IMR-90 (cell line): ENCODE results near the gene SLC29A1. TPM values are rescaled to one million over a fixed set of nuclear protein-coding genes. Genes with fewer than 3 reads are reported as not detected.

Experiments
- ATAC-seq: fragments of 200-7000 bp; cut with Tn5 transposase; 2 replicates; pipeline ENCODE4 v1.9.1; 2020; ENCODE audit warnings: low read depth, mild to moderate bottlenecking, moderate library complexity
- BruUV-seq: library from RNA; stranded (reverse); fragments of 400-500 nt; replicated peaks from 2 replicates; lab custom pipeline; 2021; lab: Mats Ljungman, UMichigan
- CTCF ChIA-PET: fragments of 300-600 bp; formaldehyde crosslinking; extraction: SDS; loops from one replicate; lab custom pipeline; 2021; ENCODE audit warnings: antibody characterized with exemption; lab: Yijun Ruan, JAX
- POLR2A ChIA-PET: fragments of 300-600 bp; sonication (Branson Sonifier 250); formaldehyde crosslinking; loops from one replicate; lab custom pipeline; 2022; ENCODE audit warnings: antibody characterized with exemption; ENCODE audit not compliant: unreplicated experiment; lab: Charles Lee
- DNase-seq: peaks from one replicate; pipeline ENCODE4 v3.0.0; 2013
- H2AFZ ChIP-seq: replicated peaks from 2 replicates; pipeline ENCODE3; 2013; ENCODE audit warnings: low read length, mild to moderate bottlenecking; ENCODE audit not compliant: poor library complexity
- H2AK5ac ChIP-seq: 2 replicates; pipeline ENCODE4 v1.6.1; 2013; ENCODE audit warnings: low read depth, low read length, inconsistent platforms
- H2AK9ac ChIP-seq: replicated peaks from 2 replicates; pipeline ENCODE3; 2013; ENCODE audit warnings: mild to moderate bottlenecking, low read depth, low read length, moderate library complexity; ENCODE audit not compliant: poor library complexity
- H2BK120ac ChIP-seq: 2 replicates; pipeline ENCODE4 v1.6.1; 2013; ENCODE audit warnings: low read depth, low read length, inconsistent platforms
- H2BK15ac ChIP-seq: 3 replicates; pipeline ENCODE4 v1.6.1; 2013; ENCODE audit warnings: low read depth, low read length, inconsistent platforms
- H2BK20ac ChIP-seq: 2 replicates; pipeline ENCODE4 v1.6.1; 2013; ENCODE audit warnings: low read depth, mild to moderate bottlenecking, inconsistent platforms, low read length, moderate library complexity
- H2BK5ac ChIP-seq: 2 replicates; pipeline ENCODE4 v1.6.1; 2013; ENCODE audit warnings: mild to moderate bottlenecking, low read depth, low read length, inconsistent platforms; ENCODE audit not compliant: poor library complexity, severe bottlenecking
- H3K14ac ChIP-seq: replicated peaks from 2 replicates; pipeline ENCODE4 v1.6.1; 2013; ENCODE audit warnings: low read depth, low read length, inconsistent platforms
- H3K18ac ChIP-seq: 2 replicates; pipeline ENCODE4 v1.6.1; 2013; ENCODE audit warnings: low read depth, low read length, control low read depth
- H3K23ac ChIP-seq: 2 replicates; pipeline ENCODE4 v1.6.1; 2013; ENCODE audit warnings: low read depth, low read length, inconsistent platforms
- H3K27ac ChIP-seq: 2 replicates; pipeline ENCODE4 v1.5.1; 2013; ENCODE audit warnings: mild to moderate bottlenecking, control low read depth, low read length; ENCODE audit not compliant: insufficient read depth
- H3K27me3 ChIP-seq: 2 replicates; pipeline ENCODE4 v1.6.1; 2013; ENCODE audit warnings: low read length; ENCODE audit not compliant: control insufficient read depth, insufficient read depth
- H3K36me3 ChIP-seq: 2 replicates; pipeline ENCODE4 v1.6.1; 2013; ENCODE audit warnings: low read length, mixed read lengths; ENCODE audit not compliant: control insufficient read depth, insufficient read depth
- H3K4ac ChIP-seq: 2 replicates; pipeline ENCODE4 v1.6.1; 2013; ENCODE audit warnings: low read depth, low read length, inconsistent platforms
- H3K4me1 ChIP-seq: 2 replicates; pipeline ENCODE4 v1.6.1; 2013; ENCODE audit warnings: low read length, mixed read lengths; ENCODE audit not compliant: control insufficient read depth, insufficient read depth
- H3K4me2 ChIP-seq: 2 replicates; pipeline ENCODE4 v1.6.1; 2013; ENCODE audit warnings: low read depth, mild to moderate bottlenecking, control low read depth, low read length, moderate library complexity
- H3K4me3 ChIP-seq: 2 replicates; pipeline ENCODE4 v1.5.1; 2013; ENCODE audit warnings: low read depth, mild to moderate bottlenecking, control low read depth, low read length, moderate library complexity; ENCODE audit not compliant: insufficient read depth
- H3K56ac ChIP-seq: 2 replicates; pipeline ENCODE4 v1.6.1; 2013; ENCODE audit warnings: low read length, inconsistent platforms; ENCODE audit not compliant: insufficient read depth; ENCODE audit errors: extremely low read depth
- H3K79me1 ChIP-seq, 2 experiments: 2 replicates each; pipeline ENCODE4 v1.6.1; 2013; ENCODE audit warnings: low read length in 2 of 2, inconsistent platforms in 1 of 2, low read depth in 1 of 2
- H3K9ac ChIP-seq: 2 replicates; pipeline ENCODE4 v1.6.1; 2013; ENCODE audit warnings: low read depth, low read length, control low read depth
- H3K9me1 ChIP-seq: 2 replicates; pipeline ENCODE4 v1.6.1; 2013; ENCODE audit warnings: low read length, inconsistent platforms; ENCODE audit not compliant: insufficient read depth
- H3K9me3 ChIP-seq: 2 replicates; pipeline ENCODE4 v1.6.1; 2013; ENCODE audit warnings: low read length; ENCODE audit not compliant: control insufficient read depth, insufficient read depth
- H4K20me1 ChIP-seq: 2 replicates; pipeline ENCODE4 v1.6.1; 2013; ENCODE audit warnings: low read length, inconsistent platforms; ENCODE audit not compliant: insufficient read depth
- H4K5ac ChIP-seq: 2 replicates; pipeline ENCODE4 v1.6.1; 2013; ENCODE audit warnings: mild to moderate bottlenecking, low read depth, low read length, control low read depth
- H4K8ac ChIP-seq, 2 experiments: 2 replicates each; pipeline ENCODE4 v1.6.1; 2013; ENCODE audit warnings: low read depth in 2 of 2, low read length in 2 of 2, control low read depth in 1 of 2, inconsistent platforms in 1 of 2
- H4K91ac ChIP-seq: 2 replicates; pipeline ENCODE4 v1.6.1; 2013; ENCODE audit warnings: low read depth, low read length, inconsistent platforms; ENCODE audit not compliant: insufficient read depth
- BHLHE40 ChIP-seq: fragments of 150-350 bp; IDR thresholded peaks from 2 replicates; pipeline ENCODE4 v1.6.1; 2016; ENCODE audit warnings: mild to moderate bottlenecking, low read depth, low read length
- CEBPB ChIP-seq: IDR thresholded peaks from 2 replicates; pipeline ENCODE4 v1.6.1; 2012; ENCODE audit warnings: low read depth, low read length, improper control_type of control experiment
- CHD1 ChIP-seq: IDR thresholded peaks from 2 replicates; pipeline ENCODE4 v1.6.1; 2012; ENCODE audit warnings: low read depth, low read length, improper control_type of control experiment
- ELK1 ChIP-seq: fragments of 150-350 bp; IDR thresholded peaks from 2 replicates; pipeline ENCODE4 v1.6.1; 2016; ENCODE audit warnings: low read depth, mild to moderate bottlenecking, low read length, moderate library complexity, borderline replicate concordance
- FOS ChIP-seq: fragments of 150-350 bp; IDR thresholded peaks from 2 replicates; pipeline ENCODE4 v1.6.1; 2016; ENCODE audit warnings: low read depth, low read length
- MAFK ChIP-seq: IDR thresholded peaks from 2 replicates; pipeline ENCODE4 v1.6.1; 2012; ENCODE audit warnings: low read depth, low read length, improper control_type of control experiment
- MAZ ChIP-seq: IDR thresholded peaks from 2 replicates; pipeline ENCODE4 v1.6.1; 2012; ENCODE audit warnings: low read depth, mild to moderate bottlenecking, low read length, improper control_type of control experiment, moderate library complexity, borderline replicate concordance
- MXI1 ChIP-seq: IDR thresholded peaks from 2 replicates; pipeline ENCODE4 v1.6.1; 2012; ENCODE audit warnings: low read depth, mild to moderate bottlenecking, low read length, moderate library complexity, borderline replicate concordance
- POLR2A ChIP-seq: IDR thresholded peaks from 2 replicates; pipeline ENCODE4 v1.6.1; 2012; ENCODE audit warnings: mild to moderate bottlenecking, low read depth, low read length
- RAD21 ChIP-seq: IDR thresholded peaks from 2 replicates; pipeline ENCODE4 v1.6.1; 2012; ENCODE audit warnings: low read length, improper control_type of control experiment
- RFX5 ChIP-seq: IDR thresholded peaks from 2 replicates; pipeline ENCODE4 v1.8.0; 2012; ENCODE audit warnings: low read depth, mild to moderate bottlenecking, low read length, moderate library complexity
- SMC3 ChIP-seq: fragments of 150-350 bp; IDR thresholded peaks from 2 replicates; pipeline ENCODE4 v1.6.1; 2016; ENCODE audit warnings: low read depth, mild to moderate bottlenecking, antibody characterized with exemption, low read length, moderate library complexity
- WGBS, 2 experiments: methylation state at CpG; one replicate each; pipeline versions ENCODE4 v1.1.5 to v1.1.7; 2013; ENCODE audit warnings: missing lambda C conversion rate in 2 of 2; ENCODE audit not compliant: insufficient read length in 1 of 2; ENCODE audit errors: extremely low coverage in 2 of 2; 5-methylcytosine and 5-hydroxymethylcytosine counted together
- dilution Hi-C: fragments of 300-500 bp; cut with HindIII; formaldehyde crosslinking; loops from one replicate; pipeline ENCODE4 v1.14.3; 2018; ENCODE audit warnings: low sequenced_read_pairs; ENCODE audit not compliant: unreplicated experiment
- in situ Hi-C: fragments of 300-500 bp; cut with MboI; formaldehyde crosslinking; loops from 3 replicates; pipeline ENCODE4 v1.14.3; 2019; ENCODE audit warnings: low sequenced_read_pairs, inconsistent platforms, mixed read lengths
- intact Hi-C: fragments of 100-400 bp; cut with micrococcal nuclease; formaldehyde crosslinking; loops from 2 replicates; pipeline ENCODE4 v1.10.0; 2022
- polyA plus RNA-seq, 3 experiments: library from polyadenylated mRNA; depleted of rRNA; stranded (reverse); fragments of >200 nt; gene quantifications; 2 replicates each; pipeline ENCODE4 v1.2.3, GENCODE V29; 2012; ENCODE audit warnings: low replicate concordance in 1 of 3
- total RNA-seq: library from RNA; depleted of rRNA; stranded (reverse); fragments of >200 nt; gene quantifications from 2 replicates; pipeline ENCODE4 v1.2.3, GENCODE V29; 2012
- TF ChIP-seq, protein P1 (sequence below): conservative IDR thresholded peaks from 2 replicates; pipeline ENCODE4 v1.5.1; 2012; ENCODE audit warnings: mild to moderate bottlenecking, low read depth, low read length, improper control_type of control experiment
- TF ChIP-seq, protein P2 (sequence below): fragments of 150-350 bp; IDR thresholded peaks from 2 replicates; pipeline ENCODE4 v1.6.1; 2017; ENCODE audit warnings: mild to moderate bottlenecking, antibody characterized with exemption, low read length, low read depth

The SLC29A1 gene
- total and polyA plus RNA-seq, 2 of the 4 experiments (the other 2 are of a cell fraction): 4.1 to 22.1 TPM

DNA sequence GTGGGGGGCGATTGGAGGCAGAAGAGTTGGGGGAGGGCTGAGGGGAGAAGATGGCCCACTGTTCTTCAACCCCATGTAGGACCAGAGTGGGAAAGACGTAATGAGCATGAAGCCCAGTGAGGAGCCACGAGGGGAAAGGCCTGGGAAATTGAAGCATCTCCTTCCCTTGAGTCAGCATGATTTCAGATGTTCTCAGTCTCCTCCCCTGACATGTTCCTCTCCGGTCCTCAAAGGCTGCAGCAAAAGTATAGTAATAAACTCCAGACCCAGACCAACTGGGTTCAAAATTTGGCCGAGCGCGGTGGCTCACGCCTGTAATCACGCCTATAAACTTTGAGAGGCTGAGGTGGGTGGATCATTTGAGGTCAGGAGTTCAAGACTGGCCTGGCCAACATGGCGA is 43.9 kb downstream of the SLC29A1 start:
- in situ Hi-C loops (no loop called here), dilution Hi-C loops (no loop called here), intact Hi-C loops (no loop called here)
- ChIA-PET POLR2A (no interaction called here), CTCF (interaction anchor here (0.7 to 1.8 kb wide), 4 partner anchors 11 to 84 kb away, joined by 3 to 4 read pairs (median 4); no protein-coding TSS in a partner anchor)
- no peak overlapping the region for H3K18ac ChIP-seq
- H4K20me1 ChIP-seq: peaks cover 9% of the 10 kb centered on the region; the same call in 1 of the 2 replicates
- H4K91ac ChIP-seq: no peak overlapping the region
- no CpG with 5 or more reads among the region's 10 CpGs for WGBS, 2 experiments
- H3K9me3 ChIP-seq: no peaks in the 10 kb centered on the region
- TF ChIP-seq FOS (no peak), MAZ (no peak), RAD21 (no peak), CHD1 (no peak), RFX5 (no peak), MAFK (no peak), BHLHE40 (no peak), MXI1 (no peak), POLR2A (no peak), SMC3 (no peak), CEBPB (no peak), ELK1 (no peak)
- TF ChIP-seq, protein P1, sequence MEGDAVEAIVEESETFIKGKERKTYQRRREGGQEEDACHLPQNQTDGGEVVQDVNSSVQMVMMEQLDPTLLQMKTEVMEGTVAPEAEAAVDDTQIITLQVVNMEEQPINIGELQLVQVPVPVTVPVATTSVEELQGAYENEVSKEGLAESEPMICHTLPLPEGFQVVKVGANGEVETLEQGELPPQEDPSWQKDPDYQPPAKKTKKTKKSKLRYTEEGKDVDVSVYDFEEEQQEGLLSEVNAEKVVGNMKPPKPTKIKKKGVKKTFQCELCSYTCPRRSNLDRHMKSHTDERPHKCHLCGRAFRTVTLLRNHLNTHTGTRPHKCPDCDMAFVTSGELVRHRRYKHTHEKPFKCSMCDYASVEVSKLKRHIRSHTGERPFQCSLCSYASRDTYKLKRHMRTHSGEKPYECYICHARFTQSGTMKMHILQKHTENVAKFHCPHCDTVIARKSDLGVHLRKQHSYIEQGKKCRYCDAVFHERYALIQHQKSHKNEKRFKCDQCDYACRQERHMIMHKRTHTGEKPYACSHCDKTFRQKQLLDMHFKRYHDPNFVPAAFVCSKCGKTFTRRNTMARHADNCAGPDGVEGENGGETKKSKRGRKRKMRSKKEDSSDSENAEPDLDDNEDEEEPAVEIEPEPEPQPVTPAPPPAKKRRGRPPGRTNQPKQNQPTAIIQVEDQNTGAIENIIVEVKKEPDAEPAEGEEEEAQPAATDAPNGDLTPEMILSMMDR: no peak
- TF ChIP-seq, protein P2, sequence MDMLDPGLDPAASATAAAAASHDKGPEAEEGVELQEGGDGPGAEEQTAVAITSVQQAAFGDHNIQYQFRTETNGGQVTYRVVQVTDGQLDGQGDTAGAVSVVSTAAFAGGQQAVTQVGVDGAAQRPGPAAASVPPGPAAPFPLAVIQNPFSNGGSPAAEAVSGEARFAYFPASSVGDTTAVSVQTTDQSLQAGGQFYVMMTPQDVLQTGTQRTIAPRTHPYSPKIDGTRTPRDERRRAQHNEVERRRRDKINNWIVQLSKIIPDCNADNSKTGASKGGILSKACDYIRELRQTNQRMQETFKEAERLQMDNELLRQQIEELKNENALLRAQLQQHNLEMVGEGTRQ: no peak
- no peak overlapping the region for H2BK5ac ChIP-seq
- H2AK9ac ChIP-seq: no peak overlapping the region
- H2BK20ac ChIP-seq: no peak overlapping the region
- H3K14ac ChIP-seq: no peak overlapping the region
- H3K27ac ChIP-seq: no peak overlapping the region
- H3K9ac ChIP-seq: no peak overlapping the region
- ATAC-seq (no peak), DNase-seq (no peak)
- peaks cover 37% of the 10 kb centered on the region for H3K27me3 ChIP-seq
- H3K4me3 ChIP-seq: no peak overlapping the region
- H3K4ac ChIP-seq: no peak overlapping the region
- no peak overlapping the region for H3K56ac ChIP-seq
- no peak overlapping the region for H2AK5ac ChIP-seq
- H4K8ac ChIP-seq: no peak overlapping the region
- H2AFZ ChIP-seq: no peak overlapping the region
- no peak overlapping the region for H3K23ac ChIP-seq
- no peaks in the 10 kb centered on the region for H3K36me3 ChIP-seq
- H3K79me1 ChIP-seq: peaks cover 24 to 27% of the 10 kb centered on the region in 2 experiments
- BruUV-seq: no TSS peak
- H3K4me2 ChIP-seq: no peak overlapping the region
- H4K5ac ChIP-seq: no peak overlapping the region
- H3K9me1 ChIP-seq: peaks cover 12% of the 10 kb centered on the region
- peaks cover 21% of the 10 kb centered on the region for H3K4me1 ChIP-seq
- no peak overlapping the region for H2BK15ac ChIP-seq
- H2BK120ac ChIP-seq: no peak overlapping the region
